K562 (cell line): Measurements from ENCODE around the gene YJU2. TPM values are rescaled to one million over a fixed set of nuclear protein-coding genes. Genes with fewer than 3 reads are reported as not detected.

Experiments used
- COPS2 ChIP-seq: fragments of 450-650 bp; conservative IDR thresholded peaks from 2 replicates; pipeline ENCODE4 v1.6.1; 2016; ENCODE audit warnings: mild to moderate bottlenecking, moderate library complexity
- CREB1 ChIP-seq, 2 experiments: sonication (generic) in 1 of 2; formaldehyde crosslinking in 1 of 2; IDR thresholded peaks; 2 replicates each; pipeline versions ENCODE4 v1.6.1 to v1.8.0; 2012 to 2022; ENCODE audit warnings: inconsistent platforms in 1 of 2, mild to moderate bottlenecking in 1 of 2, missing genetic modification reagents in 1 of 2, moderate library complexity in 1 of 2
- DACH1 ChIP-seq: fragments of 450-650 bp; IDR thresholded peaks from 2 replicates; pipeline ENCODE4 v1.6.1; 2018; ENCODE audit not compliant: partially characterized antibody
- DEAF1 ChIP-seq: fragments of 450-650 bp; formaldehyde crosslinking; IDR thresholded peaks from 2 replicates; pipeline ENCODE4 v1.4.0; 2020; ENCODE audit warnings: mild to moderate bottlenecking, moderate library complexity
- EHMT2 ChIP-seq: fragments of 450-650 bp; IDR thresholded peaks from 2 replicates; pipeline ENCODE4 v1.6.1; 2018; ENCODE audit warnings: antibody characterized with exemption
- EP300 ChIP-seq: IDR thresholded peaks from 2 replicates; pipeline ENCODE4 v1.6.1; 2012; ENCODE audit warnings: low read length, improper control_type of control experiment
- HNRNPL ChIP-seq: fragments of 200-400 bp; formaldehyde crosslinking; IDR thresholded peaks from 2 replicates; pipeline ENCODE4 v1.6.1; 2017; ENCODE audit warnings: low read depth, mild to moderate bottlenecking, low read length
- HNRNPLL ChIP-seq: fragments of 200-400 bp; formaldehyde crosslinking; IDR thresholded peaks from 2 replicates; pipeline ENCODE4 v1.6.1; 2017; ENCODE audit warnings: low read length, low read depth, mild to moderate bottlenecking; ENCODE audit not compliant: poor library complexity, severe bottlenecking
- ID3 ChIP-seq, 2 experiments: fragments of 250-450 bp in 1 of 2; fragments of 450-650 bp in 1 of 2; sonication (Bioruptor Pico) in 1 of 2; IDR thresholded peaks; 2 replicates each; pipeline versions ENCODE4 v1.6.1 to v1.8.0; 2016 to 2021; ENCODE audit warnings: mild to moderate bottlenecking in 2 of 2, moderate library complexity in 2 of 2, missing compliant biosample characterization in 1 of 2, missing genetic modification characterization in 1 of 2
- MITF ChIP-seq: IDR thresholded peaks from 2 replicates; pipeline ENCODE4 v1.6.1; 2014; ENCODE audit warnings: antibody characterized with exemption
- NEUROD1 ChIP-seq: fragments of 150-350 bp; IDR thresholded peaks from 2 replicates; pipeline ENCODE4 v1.6.1; 2014; ENCODE audit warnings: borderline replicate concordance, low read length, low read depth; ENCODE audit not compliant: partially characterized antibody
- PHB ChIP-seq: fragments of 250-450 bp; sonication (Bioruptor Pico); IDR thresholded peaks from 2 replicates; pipeline ENCODE4 v1.5.0; 2021
- TBL1XR1 ChIP-seq, 2 experiments: IDR thresholded peaks; 2 replicates each; pipeline ENCODE4 v1.6.1; 2012; ENCODE audit warnings: improper control_type of control experiment in 2 of 2, low read length in 2 of 2, mild to moderate bottlenecking in 1 of 2
- ZBTB12 ChIP-seq: fragments of 250-450 bp; sonication (Bioruptor Pico); IDR thresholded peaks from 2 replicates; pipeline ENCODE4 v1.4.0; 2020
- ZBTB49 ChIP-seq: sonication (generic); formaldehyde crosslinking; IDR thresholded peaks from 2 replicates; pipeline ENCODE4 v1.8.0; 2022; ENCODE audit warnings: missing genetic modification reagents, mild to moderate bottlenecking, borderline replicate concordance
- ZBTB8A ChIP-seq: fragments of 450-650 bp; IDR thresholded peaks from 2 replicates; pipeline ENCODE4 v1.6.1; 2018; ENCODE audit warnings: mild to moderate bottlenecking, moderate library complexity; ENCODE audit not compliant: partially characterized antibody
- ZBTB9 ChIP-seq: fragments of 450-650 bp; formaldehyde crosslinking; IDR thresholded peaks from 2 replicates; pipeline ENCODE4 v1.4.0; 2020; ENCODE audit warnings: mild to moderate bottlenecking, moderate library complexity
- ZNF699 ChIP-seq: fragments of 250-450 bp; sonication (Bioruptor Pico); IDR thresholded peaks from 2 replicates; pipeline ENCODE4 v1.8.0; 2021; ENCODE audit warnings: mild to moderate bottlenecking, moderate library complexity; ENCODE audit not compliant: insufficient replicate concordance
- polyA plus RNA-seq, 8 experiments: library from polyadenylated mRNA; depleted of rRNA in 4 of 8; stranded (reverse) in 5 of 8; unstranded in 3 of 8; fragments of >200 nt; fragmentation: Nextera tagmentation in 2 of 8; fragmentation: Illumina TruSeq in 1 of 8; extraction: Ambion mirVana in 2 of 8; extraction: Trizol in 1 of 8; gene quantifications; 2 replicates each; pipeline versions ENCODE4 v1.2.1 to v1.2.3, GENCODE V29; 2011 to 2014; ENCODE audit warnings: inconsistent platforms in 1 of 8, missing spikeins in 1 of 8
- total RNA-seq, 7 experiments: library from RNA; depleted of rRNA in 6 of 7; stranded (reverse); fragments of >200 nt in 6 of 7; fragmentation: Illumina TruSeq in 2 of 7; extraction: Trizol in 2 of 7; gene quantifications; 2 replicates each; pipeline versions ENCODE4 v1.2.1 to v1.2.3, GENCODE V29; 2011 to 2021; ENCODE audit warnings: low replicate concordance in 1 of 7

Gene YJU2
- total and polyA plus RNA-seq, 9 of the 15 experiments (the other 6 are each of a cell fraction or from before 2014, with no cell fraction given), result 0.41 to 34.9 (median 19.3) TPM

GRCh38 chr19:4267101-4267900 is 20.4 kb downstream of the YJU2 start (continued):
- TF ChIP-seq NEUROD1, result no peak
- TF ChIP-seq HNRNPLL, result no peak
- no peak for TF ChIP-seq DACH1
- no peak for TF ChIP-seq ZNF699 (CRISPR knock-in tag)
- TF ChIP-seq ZBTB9, result no peak
- no peak for TF ChIP-seq COPS2
- TF ChIP-seq EP300, result no peak
- no peak for TF ChIP-seq ZBTB12 (CRISPR knock-in tag)
- TF ChIP-seq CREB1 (IDR thresholded peaks at IDR 0.05), result no peak
- no peak for TF ChIP-seq CREB1 (CRISPR knock-in tag; IDR thresholded peaks at IDR 0.05)
- no peak for TF ChIP-seq ZBTB8A
- TF ChIP-seq MITF, result no peak
- TF ChIP-seq EHMT2, result 0 out of 2 replicates have a peak, but pooled peaks have one; percentile 45
- no peak for TF ChIP-seq TBL1XR1 (IDR thresholded peaks at IDR 0.05; ENCODE audit: low read length in 2 of 2)
- peak; percentile 55 for TF ChIP-seq DEAF1 (CRISPR knock-in tag)
- TF ChIP-seq ID3 (CRISPR knock-in tag; IDR thresholded peaks at IDR 0.05), result no peak
- TF ChIP-seq ID3 (tag; IDR thresholded peaks at IDR 0.05), result 0 out of 2 replicates have a peak, but pooled peaks have one; percentile 29
- no peak for TF ChIP-seq PHB
- TF ChIP-seq HNRNPL, result no peak
- TF ChIP-seq ZBTB49 (CRISPR knock-in tag), result no peak
